Ascending aorta (tissue), 1 donor: ENCODE data around the gene U2AF1. TPM values are rescaled to one million over a fixed set of nuclear protein-coding genes. Genes with fewer than 3 reads are reported as not detected.

Experiments used
- total RNA-seq: library from RNA; depleted of rRNA; stranded (reverse); fragments of >200 nt; gene quantifications from one replicate; pipeline ENCODE4 v1.1.0, GENCODE V29; 2016

U2AF1 gene
- total RNA-seq, 1 donor from 2014 or later, result 12.9 TPM

Other genes starting within 250 kb of the U2AF1 start
- 51.9 TPM for gene WDR4, start 228.0 kb downstream of the U2AF1 start, total RNA-seq
- 60.7 TPM for gene NDUFV3, start 214.3 kb downstream of the U2AF1 start, total RNA-seq
- not detected for gene ERVH48-1, start 181.9 kb downstream of the U2AF1 start, total RNA-seq
- 11.2 TPM for gene PKNOX1, start 133.0 kb downstream of the U2AF1 start, total RNA-seq
- gene CBS, start 31.7 kb downstream of the U2AF1 start, total RNA-seq, result 29.5 TPM
- not detected for gene CRYAA, start 61.4 kb upstream of the U2AF1 start, total RNA-seq